CD4-positive, alpha-beta T cell treated with Interleukin-15 for 4 hours (primary cell): ENCODE measurements around the gene RAB37.
A peak's percentile ranks its signal among the peaks of the same experiment; 100 is the strongest.

Experiments
- DNase-seq: peaks from one replicate; pipeline ENCODE4 v3.0.0-alpha.2; 2020; ENCODE audit warnings: low spot score

RAB37 gene

DNA sequence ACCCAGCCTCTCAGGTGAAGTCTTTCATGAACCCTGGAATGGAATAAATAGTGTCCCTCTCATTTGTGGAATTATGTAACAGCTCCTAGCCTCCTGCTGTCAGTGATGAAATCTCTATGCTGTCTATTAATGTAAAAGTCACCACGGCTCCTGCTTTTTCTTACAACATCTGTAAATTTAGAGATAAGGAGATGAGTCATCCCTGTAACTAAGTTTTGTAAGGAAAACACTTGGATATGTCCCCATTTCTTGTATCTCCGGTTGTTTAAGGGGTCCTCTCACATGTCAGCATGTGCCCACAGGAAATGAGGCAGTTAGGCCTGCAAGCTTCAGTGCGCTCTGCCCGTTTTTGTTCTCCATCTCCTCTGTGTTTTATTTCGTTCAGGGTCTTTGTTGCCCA, 41.9 kb downstream of the RAB37 start:
- no peak for DNase-seq

DNA sequence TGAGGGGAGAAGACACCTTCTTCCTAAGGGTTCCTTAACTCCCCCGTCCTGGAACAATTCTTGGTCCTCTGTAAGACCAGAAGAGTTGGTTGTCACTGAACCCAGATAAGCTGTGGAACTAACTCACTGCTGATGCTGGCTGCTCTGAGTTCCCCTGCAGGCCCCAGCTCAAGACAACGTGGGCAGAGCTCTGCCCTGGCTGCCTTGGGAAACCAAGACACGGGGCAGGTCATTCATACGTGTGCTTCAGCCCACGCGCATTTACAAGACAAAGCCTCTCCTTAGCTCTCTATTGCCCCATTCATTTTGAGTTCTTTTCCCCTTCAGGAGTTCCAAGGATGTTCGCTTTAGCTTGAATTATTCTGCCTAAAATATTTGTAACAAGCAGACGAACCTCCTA, 42.4 kb downstream of the RAB37 start:
- DNase-seq = no peak

DNA sequence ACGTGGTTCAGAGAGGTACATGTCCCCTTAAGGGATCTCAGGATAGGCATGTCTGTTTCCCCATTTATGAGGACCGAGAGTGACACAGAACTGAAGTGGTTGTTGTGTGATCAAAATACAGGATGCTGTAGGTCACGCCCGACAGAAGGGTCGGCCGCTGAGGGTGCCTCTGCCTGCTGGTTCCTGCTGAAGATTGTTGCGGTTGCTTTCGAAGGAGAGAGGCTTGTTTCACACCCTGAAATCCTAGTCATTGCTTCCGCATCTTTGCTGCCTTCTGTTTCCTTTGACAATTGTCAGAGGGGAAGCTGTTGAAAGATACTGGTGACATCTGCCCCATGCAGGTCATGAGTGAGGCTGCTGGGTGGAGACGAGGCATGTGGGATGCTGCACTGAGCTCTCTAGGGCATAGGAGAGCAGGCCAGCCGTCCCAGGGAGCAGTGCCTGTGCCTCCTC, 42.9 kb downstream of the RAB37 start:
- DNase-seq = peak; percentile 74

DNA sequence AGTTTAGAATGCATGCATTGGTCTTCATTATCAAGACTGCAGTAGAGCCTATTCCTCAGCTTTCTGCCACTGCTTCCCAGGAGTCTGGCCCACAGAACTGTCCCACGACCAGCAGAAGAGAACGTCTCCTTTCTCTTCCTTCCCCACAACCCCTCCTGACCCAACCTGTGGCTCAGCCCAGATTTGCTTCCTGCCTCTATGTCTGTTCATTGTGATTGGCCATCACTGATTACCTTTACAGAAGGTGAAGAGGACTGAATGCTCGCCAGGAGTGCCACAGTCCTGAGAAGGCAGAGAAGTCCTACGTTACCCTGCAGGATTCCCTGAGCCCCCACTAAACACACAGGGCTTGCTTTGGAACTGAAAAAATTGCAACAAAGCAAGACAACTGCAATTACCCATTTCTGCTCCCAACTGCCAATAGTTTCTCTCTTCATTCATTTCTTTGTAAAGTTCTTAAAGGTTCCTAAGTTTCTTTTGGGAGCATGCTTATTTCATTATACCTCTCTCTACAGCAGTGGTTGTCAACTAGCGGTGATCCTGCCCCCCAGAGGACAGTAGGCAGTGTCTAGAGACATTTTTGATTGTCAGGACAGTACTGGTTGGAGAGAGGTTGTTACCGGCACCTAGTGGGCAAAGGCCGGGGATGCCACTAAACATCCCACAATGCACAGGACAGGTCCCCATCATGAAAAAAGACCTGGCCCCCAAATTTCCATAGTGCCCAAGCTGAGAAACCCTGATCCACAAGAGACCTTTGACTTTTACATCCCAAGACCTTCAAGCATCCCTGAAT, 43.6 kb downstream of the RAB37 start:
- DNase-seq = peak; percentile 44

DNA sequence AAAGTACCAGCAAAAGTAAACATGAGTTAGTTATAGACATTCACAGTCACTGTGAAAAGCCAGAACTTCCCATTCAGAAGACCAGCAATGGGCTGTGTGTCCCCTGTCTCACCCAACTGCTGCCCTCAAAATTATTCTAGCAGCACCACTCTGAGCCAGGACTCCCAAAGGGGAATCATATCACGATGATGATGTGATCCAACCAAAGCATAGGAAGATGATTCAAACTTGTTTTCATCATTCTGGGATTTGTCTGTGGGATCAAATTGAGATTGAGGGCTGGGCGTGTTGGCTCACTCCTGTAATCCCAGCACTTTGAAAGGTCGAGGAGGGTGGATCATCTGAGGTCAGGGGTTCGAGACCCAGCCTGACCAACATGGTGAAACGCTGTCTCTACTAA, 45.5 kb downstream of the RAB37 start:
- DNase-seq = no peak

DNA sequence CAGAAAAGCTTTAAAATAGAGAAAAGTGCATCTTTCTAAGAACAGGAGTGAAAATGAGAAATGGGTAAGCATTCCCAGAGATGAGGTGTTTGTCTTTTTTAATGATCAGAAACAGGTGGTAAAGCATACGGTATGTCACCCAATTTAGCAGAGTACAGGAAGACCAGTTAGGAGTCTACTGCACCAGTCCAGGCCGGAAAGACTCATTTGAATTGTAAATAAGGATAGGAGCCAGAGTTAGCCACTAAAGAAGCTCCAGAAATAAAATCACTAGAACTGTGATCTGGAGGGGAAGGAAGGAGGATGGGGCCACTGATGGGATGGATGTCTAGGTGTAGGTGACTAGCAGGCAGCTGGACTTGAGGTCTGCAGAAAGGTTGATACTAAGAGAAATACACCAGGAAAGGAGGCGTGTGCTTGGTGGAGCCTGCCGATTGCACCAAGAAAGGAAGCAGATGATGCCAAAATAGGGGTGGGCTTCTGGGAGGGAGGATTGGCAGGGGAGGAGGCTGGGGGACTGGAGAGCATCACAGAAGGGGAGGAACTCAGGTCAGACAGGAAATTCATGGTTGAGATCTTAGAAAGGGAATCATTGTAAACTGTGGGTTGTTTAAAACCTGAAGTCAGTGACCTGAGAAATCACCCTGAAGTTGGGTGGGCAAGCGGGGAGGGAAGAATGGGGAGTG, 47.2 kb downstream of the RAB37 start:
- no peak for DNase-seq

DNA sequence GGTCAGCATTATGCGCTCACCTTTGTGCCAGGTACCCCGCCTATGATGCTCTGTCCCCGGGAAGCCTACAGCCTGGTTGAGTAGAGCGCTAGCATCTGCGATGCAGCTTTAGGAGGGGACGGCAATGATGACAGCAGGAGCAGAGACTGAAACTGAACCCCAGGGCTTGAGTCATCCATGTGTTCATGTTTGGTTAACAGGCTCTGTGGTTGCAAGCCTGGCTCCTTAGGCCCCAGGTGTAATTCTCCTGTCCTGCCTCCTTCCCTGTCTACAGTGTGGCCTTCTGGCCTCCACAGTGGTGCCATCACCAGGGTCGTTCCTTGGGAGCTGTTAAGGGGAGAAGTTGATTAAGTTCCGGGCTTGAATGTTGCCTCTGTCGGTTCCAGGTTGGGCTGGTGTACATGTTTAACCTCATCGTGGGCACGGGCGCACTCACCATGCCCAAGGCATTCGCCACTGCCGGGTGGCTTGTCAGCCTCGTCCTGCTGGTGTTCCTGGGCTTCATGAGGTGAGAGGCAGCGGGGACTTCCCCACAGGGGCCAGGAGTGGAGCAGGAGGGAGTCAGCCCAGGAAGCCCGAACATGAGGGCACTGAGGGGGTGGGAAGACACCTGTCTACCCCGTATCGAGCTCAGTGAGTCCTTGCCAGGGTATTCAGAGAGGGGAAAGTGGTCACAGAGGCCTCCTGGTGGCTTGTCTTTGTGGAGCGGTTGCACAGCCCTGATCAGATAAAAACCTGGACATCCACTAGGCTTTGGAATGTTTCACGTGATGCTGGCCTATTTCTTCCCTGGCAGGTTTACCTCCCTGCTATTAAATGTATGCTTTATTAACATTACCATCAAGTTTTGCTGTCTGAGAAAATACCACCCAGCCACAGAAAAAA, 48.3 kb downstream of the RAB37 start:
- no peak for DNase-seq

DNA sequence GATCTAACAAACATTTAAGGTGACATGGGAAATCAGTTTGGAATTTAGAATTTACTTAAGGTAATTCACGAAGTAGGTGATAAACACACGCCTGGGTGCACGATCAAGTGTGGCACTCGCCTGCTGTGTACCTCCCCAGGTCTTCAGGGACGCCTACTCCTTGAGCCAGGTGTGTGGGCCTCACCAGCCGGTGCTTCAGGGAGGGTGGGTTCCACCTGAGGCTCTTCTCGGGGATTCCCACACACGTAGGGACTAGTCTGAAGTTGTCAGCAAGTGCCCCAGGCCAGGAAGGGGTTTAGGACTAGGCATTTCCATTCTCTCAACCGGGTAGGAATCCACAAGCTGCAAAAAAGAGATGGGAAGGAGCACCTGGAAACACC, 48.9 kb downstream of the RAB37 start:
- no peak for DNase-seq

DNA sequence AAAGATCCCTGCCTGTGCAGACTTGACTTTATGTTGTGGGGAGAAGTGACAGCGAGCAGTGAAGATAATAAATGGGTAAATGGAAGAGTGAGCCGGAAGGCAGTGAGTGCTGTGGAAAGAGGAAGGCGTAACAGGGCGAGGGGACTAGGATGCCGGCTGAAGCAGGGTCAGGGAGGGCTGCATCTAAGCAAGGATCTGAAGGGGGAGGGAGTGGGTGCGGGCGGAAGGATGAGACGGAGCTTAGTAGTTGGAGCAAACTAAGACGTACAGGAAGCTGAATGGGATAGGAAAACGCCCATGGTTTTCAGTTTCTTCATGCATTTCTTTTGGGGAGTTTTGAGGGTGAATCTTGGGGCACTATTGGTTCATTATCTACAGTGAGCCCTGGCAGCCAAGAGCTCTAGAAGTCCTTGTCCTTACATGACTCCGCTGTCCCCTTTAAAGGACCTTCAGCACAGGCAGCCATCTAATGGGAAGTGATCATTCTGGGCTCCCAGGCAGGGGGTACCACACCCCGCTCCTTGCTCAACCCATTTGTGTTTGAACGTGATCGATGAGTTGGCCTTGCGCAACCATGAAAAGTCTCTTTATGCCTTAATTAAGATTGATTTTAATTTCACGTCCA, 49.5 kb downstream of the RAB37 start:
- DNase-seq = no peak

DNA sequence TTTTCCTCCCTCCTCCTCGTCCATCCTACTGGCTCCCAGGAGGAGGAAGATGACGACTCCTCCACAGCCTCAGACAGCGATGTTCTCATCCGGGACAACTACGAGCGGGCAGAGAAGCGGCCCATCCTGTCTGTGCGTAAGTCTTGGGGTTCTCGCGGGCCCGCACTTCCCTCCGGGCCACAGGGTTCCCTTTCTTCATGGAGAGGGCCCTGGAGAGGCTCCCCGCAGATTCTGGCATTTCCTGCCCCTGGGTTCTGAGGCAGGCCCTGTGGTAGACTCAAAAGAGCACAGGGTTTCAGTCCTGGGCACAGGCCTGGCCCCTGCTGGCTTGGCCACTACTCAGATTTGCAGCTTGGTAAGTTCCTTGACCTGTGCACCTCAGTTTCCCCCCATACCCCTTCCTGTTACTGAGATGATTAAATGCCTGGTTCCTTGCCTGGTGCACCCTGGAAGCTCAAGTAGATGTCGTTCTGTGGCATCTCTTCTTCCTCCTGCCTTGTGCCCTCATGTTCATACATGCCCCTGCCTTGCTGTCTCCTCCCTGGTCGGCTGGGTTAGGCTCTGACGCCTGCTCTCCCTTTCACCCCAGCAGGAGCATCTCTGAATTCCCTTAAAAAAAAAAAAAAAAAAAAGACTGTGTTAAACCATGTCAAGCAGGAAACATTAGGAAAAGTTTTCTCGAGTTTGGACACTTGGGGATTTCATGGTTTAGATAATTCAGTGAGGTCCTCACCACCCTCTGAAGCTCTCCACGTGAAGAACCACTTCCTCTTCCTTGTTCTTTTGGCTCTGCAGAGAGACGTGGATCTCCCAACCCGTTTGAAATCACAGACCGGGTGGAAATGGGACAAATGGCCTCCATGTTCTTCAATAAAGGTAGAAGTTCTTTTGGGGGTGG, 53.4 kb downstream of the RAB37 start:
- no peak for DNase-seq

DNA sequence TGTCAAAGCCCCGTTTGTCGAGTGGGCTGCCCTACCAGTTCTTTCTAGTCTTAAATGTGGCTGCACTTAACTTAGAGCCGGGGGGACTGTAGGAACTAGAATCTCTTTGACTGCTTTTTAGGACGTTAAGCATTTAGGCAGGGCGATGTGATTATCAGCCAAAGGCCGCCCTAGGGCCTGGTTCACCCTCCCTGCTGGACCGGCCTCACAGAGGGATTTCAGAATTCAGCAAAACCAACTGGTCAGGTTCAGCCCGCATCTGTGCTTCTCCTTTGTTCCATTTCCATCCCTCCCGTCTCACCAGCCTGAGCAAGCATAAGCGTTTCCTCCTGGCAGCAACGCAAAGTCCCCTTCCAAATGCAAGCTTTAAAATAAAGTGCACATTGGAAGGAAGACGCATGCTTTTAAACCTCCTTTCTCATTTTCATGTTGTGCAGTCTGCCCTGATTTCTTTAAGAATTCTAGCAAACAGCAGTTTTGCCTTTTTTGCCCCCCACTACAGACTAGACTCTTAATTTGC, 55.6 kb downstream of the RAB37 start:
- no peak for DNase-seq

DNA sequence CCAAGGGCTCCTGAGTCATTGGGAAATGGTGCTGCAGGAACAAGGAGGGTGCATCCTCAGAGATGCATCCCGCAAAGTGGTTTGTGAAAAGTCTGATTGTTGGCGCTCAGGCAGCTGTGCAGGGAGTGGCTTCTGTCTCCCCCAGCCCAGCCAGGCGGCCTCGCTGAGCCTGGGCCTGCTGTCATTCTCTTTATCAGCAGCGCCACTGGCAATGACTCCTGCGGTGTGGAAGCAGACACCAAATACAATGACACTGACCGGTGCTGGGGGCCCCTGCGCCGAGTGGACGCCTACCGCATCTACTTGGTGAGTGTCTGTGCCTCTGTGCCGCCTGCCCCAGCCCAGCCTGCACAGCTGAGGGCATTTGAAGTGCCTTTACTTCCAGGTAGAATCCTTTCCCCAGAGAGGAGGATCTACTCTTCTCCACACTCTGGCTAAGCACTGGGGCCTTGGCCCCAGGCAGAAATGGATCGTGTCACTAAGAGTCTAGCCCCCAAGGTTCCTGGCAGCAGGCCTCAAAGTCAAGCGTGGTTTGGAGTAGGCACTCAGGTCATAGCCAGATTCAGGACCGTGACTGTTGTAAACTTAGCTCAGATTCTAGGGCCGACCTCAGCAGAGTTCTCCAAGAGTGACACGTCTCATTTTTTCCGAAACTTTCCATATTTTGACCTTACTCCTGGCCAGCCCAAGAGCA, 58.4 kb downstream of the RAB37 start:
- DNase-seq = no peak

DNA sequence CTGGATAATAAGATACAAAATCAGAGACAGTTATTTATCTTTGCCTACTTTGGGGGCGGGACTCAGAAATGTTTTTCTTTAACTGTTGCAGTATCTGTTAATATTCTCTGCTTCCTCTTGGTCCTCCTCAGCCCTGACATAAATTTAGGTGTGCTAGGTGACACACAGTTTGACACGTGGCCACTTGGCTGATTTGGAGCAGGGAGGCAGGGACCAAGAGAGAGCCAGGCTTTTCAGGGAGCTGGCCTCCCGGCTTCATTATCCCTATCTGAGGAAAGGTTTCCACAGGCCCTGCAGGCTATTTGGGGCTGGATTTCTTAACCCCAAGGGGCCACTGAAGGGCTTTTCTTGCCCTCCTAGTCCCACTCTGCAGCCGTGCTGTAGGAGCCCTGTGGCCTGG, 59.2 kb downstream of the RAB37 start:
- no peak for DNase-seq

DNA sequence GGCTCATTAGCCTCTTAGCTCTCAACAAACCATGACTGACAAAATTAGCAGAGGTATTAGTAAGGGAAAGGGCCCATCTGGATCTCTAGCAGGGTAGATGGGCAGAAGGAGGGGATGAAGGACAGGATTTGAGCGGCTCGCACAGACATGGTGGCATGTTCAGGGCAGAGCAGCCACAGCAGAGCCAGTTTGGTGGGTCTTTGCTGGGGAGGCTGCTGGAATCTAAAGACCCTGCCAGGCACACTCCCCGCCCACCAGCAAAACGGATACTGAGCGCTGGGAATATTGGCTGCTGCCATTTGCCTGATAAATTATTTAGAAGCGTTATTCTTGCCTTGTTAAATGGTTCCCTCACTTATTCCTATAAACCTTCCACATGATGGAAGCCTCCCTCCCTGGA, 59.8 kb downstream of the RAB37 start:
- DNase-seq = no peak
